Esophagus squamous epithelium (tissue), 5 donors: ENCODE data around the gene CNTNAP5. TPM values are rescaled to one million over a fixed set of nuclear protein-coding genes. Genes with fewer than 3 reads are reported as not detected.

Experiments
- DNase-seq: peaks from one replicate; lab custom pipeline; 2025; lab: John Stamatoyannopoulos, UW
- H3K27ac ChIP-seq, 4 donors: fragments of 200-600 bp; sonication (generic); one replicate each; pipeline ENCODE4 v1.5.1; 2016 to 2019; ENCODE audit warnings: mild to moderate bottlenecking in 1 of 4
- H3K27me3 ChIP-seq, 4 donors: fragments of 200-600 bp; sonication (generic); 1 replicate in 3 of 4; 2 replicates in 1 of 4; pipeline versions ENCODE4 v1.5.1 to v1.6.0; 2017 to 2021; ENCODE audit warnings: antibody characterized with exemption in 1 of 4
- H3K36me3 ChIP-seq, 3 donors: fragments of 200-600 bp; sonication (generic); one replicate each; pipeline ENCODE4 v1.5.1; 2016 to 2019
- H3K4me1 ChIP-seq, 3 donors: fragments of 200-600 bp; sonication (generic); one replicate each; pipeline ENCODE4 v1.5.1; 2017 to 2019
- H3K4me3 ChIP-seq, 4 donors: fragments of 200-600 bp; sonication (generic); 1 replicate in 3 of 4; 2 replicates in 1 of 4; pipeline ENCODE4 v1.5.1; 2016 to 2019; ENCODE audit warnings: mild to moderate bottlenecking in 2 of 4, moderate library complexity in 1 of 4
- H3K9me3 ChIP-seq, 3 donors: fragments of 200-600 bp; sonication (generic); one replicate each; pipeline ENCODE4 v1.5.1; 2016 to 2019
- POLR2A ChIP-seq, 4 donors: fragments of 450-650 bp; IDR thresholded peaks; one replicate each; pipeline ENCODE4 v1.6.1; 2017; ENCODE audit warnings: antibody characterized with exemption in 4 of 4, mild to moderate bottlenecking in 4 of 4, moderate library complexity in 3 of 4
- WGBS, 2 donors: methylation state at CpG; one replicate each; pipeline ENCODE4 v1.1.5; 2018; 5-methylcytosine and 5-hydroxymethylcytosine counted together
- intact Hi-C: fragments of 100-400 bp; cut with DNase I; formaldehyde crosslinking; loops from one replicate; pipeline ENCODE4 v1.15.0; 2022
- total RNA-seq, 4 donors: library from RNA; depleted of rRNA; stranded (reverse); fragments of >200 nt; gene quantifications; one replicate each; pipeline ENCODE4 v1.1.0, GENCODE V29; 2016
- TF ChIP-seq, protein P1 (sequence below), 6 experiments: fragments of 450-650 bp in 4 of 6; fragments of 200-600 bp in 2 of 6; sonication (generic) in 2 of 6; IDR thresholded peaks; one replicate each; pipeline ENCODE4 v1.5.1; 2016 to 2019; ENCODE audit warnings: antibody characterized with exemption in 6 of 6, mild to moderate bottlenecking in 4 of 6, moderate library complexity in 4 of 6
- donor health status: DM: yes; HTN: yes; CAD: no.

Gene CNTNAP5
- total RNA-seq, 4 donors from 2014 or later, result not detected

DNA sequence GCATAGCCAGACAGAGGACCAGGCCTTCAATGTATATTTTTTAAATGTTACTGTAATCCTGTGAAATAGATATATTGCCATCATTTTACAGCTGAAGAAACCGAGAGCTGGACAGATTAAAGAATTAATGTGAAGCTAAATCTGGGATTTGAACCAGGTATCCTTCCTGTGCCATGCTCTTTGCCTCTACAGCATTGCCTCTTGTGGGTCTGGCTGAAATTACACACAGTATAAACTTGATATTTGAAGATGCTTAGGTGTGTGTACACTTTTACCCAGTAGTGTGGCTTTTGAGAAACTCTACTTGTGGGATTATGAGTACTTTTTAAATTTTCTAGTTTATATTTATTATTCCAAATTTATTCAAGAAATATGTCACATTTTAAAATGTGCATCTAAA lies 264.5 kb downstream of the CNTNAP5 start:
- Histone ChIP-seq H3K27me3 (no peaks in the 10 kb centered on the region), H3K4me1 (no peaks in the 10 kb centered on the region), H3K36me3 (no peaks in the 10 kb centered on the region), H3K9me3 (no peaks in the 10 kb centered on the region), H3K4me3 (no peak overlapping the region), H3K27ac (no peak overlapping the region)
- intact Hi-C loops, result no loop called here
- TF ChIP-seq, protein P1, sequence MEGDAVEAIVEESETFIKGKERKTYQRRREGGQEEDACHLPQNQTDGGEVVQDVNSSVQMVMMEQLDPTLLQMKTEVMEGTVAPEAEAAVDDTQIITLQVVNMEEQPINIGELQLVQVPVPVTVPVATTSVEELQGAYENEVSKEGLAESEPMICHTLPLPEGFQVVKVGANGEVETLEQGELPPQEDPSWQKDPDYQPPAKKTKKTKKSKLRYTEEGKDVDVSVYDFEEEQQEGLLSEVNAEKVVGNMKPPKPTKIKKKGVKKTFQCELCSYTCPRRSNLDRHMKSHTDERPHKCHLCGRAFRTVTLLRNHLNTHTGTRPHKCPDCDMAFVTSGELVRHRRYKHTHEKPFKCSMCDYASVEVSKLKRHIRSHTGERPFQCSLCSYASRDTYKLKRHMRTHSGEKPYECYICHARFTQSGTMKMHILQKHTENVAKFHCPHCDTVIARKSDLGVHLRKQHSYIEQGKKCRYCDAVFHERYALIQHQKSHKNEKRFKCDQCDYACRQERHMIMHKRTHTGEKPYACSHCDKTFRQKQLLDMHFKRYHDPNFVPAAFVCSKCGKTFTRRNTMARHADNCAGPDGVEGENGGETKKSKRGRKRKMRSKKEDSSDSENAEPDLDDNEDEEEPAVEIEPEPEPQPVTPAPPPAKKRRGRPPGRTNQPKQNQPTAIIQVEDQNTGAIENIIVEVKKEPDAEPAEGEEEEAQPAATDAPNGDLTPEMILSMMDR (IDR thresholded peaks at IDR 0.05), result no peak
- no peak for TF ChIP-seq POLR2A (IDR thresholded peaks at IDR 0.05)
- DNase-seq, result no peak
- 33 to 58% methylated on average over 1 of the region's 1 CpG for WGBS, 2 donors

DNA sequence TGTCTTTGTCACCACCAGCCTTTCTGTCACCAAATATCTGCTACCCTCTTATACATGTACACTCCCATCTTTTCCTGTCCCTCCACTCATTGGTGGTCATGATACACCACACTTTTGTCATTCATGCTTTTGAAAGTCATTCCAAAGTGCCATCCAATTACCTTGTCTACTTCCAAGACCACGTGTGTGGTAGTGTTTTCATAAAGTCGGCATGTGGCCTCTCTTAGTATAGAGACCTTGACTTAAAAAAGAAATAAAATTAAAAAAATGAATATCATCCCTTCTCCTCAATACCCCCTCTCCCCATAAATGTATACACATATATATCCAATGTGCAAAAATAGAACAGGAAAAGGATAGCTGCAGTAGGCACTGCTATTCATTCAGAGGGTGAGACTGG lies 271.4 kb downstream of the CNTNAP5 start:
- TF ChIP-seq POLR2A (IDR thresholded peaks at IDR 0.05), result no peak
- TF ChIP-seq, protein P1 (IDR thresholded peaks at IDR 0.05), result no peak
- intact Hi-C loops, result no loop called here

DNA sequence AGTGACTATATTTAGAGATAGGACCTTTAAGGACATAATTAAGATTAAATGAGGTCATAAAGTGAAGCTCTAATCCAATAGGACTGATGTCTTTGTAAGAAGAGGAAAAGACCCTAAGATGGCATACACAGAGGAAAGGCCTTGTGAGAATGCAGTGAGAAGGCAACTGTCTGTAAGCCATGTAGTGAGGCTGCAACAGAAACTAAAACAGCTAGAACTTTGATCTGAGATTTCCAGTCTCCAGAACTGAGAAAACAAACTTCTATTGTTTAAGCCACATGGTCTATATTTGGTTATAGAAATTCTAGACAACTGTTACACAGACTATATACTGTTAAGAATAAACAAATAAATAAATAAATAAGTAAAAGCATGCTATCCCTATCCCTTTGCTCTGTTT lies 276.8 kb downstream of the CNTNAP5 start:
- Histone ChIP-seq H3K4me1 (no peaks in the 10 kb centered on the region), H3K36me3 (no peaks in the 10 kb centered on the region), H3K27ac (no peak overlapping the region), H3K4me3 (no peak overlapping the region), H3K27me3 (no peaks in the 10 kb centered on the region), H3K9me3 (peaks cover 0 to 8% (median 0%) of the 10 kb centered on the region in 3 donors)
- intact Hi-C loops, result no loop called here
- DNase-seq, result no peak
- TF ChIP-seq POLR2A (IDR thresholded peaks at IDR 0.05), result no peak
- TF ChIP-seq, protein P1 (IDR thresholded peaks at IDR 0.05), result no peak

More for the DNA sequence above, 271.4 kb downstream of the CNTNAP5 start:
- Histone ChIP-seq H3K27ac (no peak overlapping the region), H3K9me3 (no peaks in the 10 kb centered on the region), H3K27me3 (no peaks in the 10 kb centered on the region), H3K4me3 (no peak overlapping the region), H3K36me3 (no peaks in the 10 kb centered on the region), H3K4me1 (no peaks in the 10 kb centered on the region)
- no peak for DNase-seq
- 56 to 79% methylated on average over 2 of the region's 2 CpGs for WGBS, 2 donors

DNA sequence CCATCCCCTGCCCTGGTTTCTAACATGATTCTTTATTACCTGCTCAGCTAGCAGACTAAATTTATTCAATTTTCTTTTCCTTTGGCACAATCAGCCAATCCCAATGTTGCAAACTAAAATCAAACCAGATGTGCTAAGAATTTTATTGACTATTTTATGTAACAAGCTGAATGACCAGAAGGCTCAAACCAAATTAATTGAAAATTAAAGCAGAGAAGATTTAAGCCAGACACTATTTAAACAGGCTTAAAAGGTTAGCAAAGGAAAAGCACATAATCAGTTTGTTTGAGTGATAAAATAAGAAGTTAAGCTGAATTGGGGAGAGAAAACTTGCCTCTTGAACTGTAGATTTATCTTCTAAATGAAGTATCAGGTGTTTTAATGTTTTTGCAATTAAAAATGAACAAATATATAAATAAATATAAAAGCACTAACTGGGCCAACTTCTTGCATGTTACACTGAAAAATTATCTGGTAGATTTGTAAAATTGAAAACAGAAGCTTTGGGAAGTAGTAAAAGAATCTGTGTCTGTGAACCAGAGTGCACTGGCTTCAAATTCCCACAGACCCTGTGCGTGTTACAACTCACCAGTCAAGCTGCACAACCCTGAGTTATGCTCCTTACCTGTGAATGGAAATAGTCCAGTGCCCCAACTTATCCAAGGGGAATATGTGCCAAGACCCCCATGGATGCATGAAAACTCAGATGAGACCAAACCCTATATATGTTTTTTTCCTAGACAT lies 283.4 kb downstream of the CNTNAP5 start:
- no peak for TF ChIP-seq POLR2A (IDR thresholded peaks at IDR 0.05)
- TF ChIP-seq, protein P1 (IDR thresholded peaks at IDR 0.05), result no peak
- DNase-seq, result no peak
- Histone ChIP-seq H3K4me1 (no peaks in the 10 kb centered on the region), H3K27ac (no peak overlapping the region), H3K4me3 (no peak overlapping the region), H3K9me3 (no peaks in the 10 kb centered on the region), H3K36me3 (no peaks in the 10 kb centered on the region), H3K27me3 (no peaks in the 10 kb centered on the region)
- intact Hi-C loops, result no loop called here
- 41 to 69% methylated on average over 1 of the region's 1 CpG for WGBS, 2 donors

DNA sequence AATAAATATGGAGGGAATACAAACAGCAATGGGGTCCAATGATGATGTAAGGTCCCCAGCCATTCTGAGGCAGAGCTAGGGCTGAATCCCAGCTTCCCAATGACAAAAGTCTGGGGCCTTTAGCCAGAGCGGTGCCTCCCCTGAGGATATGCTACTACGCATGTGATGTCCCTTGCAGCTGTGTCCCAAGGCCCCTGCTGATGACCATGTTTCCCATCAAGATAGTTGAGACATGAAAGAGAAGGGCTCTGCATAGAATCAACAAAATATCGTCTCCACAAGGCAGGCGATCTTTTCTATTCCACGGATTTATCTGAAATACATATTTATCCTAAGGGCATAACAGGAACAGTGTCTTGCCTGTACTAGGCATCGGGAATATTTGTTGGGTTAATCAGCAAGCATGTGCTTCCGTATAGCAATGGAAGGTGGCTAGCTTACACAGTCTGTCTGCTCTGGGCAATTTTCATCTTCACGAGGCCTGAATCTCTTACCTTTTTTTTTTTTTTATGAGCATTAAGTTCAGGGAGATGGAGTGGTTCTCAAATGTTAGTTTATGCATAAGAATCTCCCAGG lies 284.6 kb downstream of the CNTNAP5 start:
- H3K4me1 ChIP-seq, result no peaks in the 10 kb centered on the region
- no peak for TF ChIP-seq POLR2A (IDR thresholded peaks at IDR 0.05)
- no peaks in the 10 kb centered on the region for H3K9me3 ChIP-seq
- WGBS, 2 donors, result 79 to 85% methylated on average over 8 of the region's 8 CpGs
- intact Hi-C loops, result no loop called here
- no peak for DNase-seq
- H3K4me3 ChIP-seq, result no peak overlapping the region
- H3K36me3 ChIP-seq, result no peaks in the 10 kb centered on the region
- no peak overlapping the region for H3K27ac ChIP-seq
- no peaks in the 10 kb centered on the region for H3K27me3 ChIP-seq
